ENCODE data around the gene OXLD1. TPM values are rescaled to one million over a fixed set of nuclear protein-coding genes. Genes with fewer than 3 reads are reported as not detected.

Gene OXLD1
- total RNA-seq, 1 donor from 2014 or later = 24.7 TPM

DNA sequence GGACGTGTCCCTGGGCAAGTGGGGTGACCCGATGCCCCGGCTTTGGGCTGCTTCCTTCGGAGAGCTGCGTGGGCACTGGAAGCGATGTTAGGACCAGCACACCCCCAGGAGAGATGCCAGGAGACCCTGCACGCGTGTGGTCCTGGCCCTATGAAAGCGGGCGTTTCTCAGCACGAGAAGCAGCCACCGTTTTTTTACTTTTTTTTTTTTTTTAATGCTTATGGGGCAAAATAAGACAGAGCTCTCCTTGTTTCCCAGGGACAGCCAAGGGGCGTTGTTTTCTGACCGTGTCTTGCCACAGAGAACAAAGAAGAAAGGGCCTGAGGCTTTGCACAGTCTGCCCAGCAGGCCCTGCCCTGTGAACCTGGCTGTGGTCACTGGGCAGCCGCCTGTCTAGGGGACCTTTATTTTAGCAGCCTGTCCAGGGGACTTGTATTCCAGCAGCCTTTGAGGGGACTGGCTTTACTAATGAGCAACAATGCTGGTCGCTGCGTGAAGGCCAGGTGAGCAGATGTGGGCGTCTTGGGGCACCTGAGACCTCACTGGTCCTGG is 46.7 kb upstream of the OXLD1 start:
- no peak for DNase-seq
- Mint-ChIP-seq H3K9me3 (ENCODE audit: unreplicated experiment) (peaks cover 7% of the 10 kb centered on the region), H3K4me3 (ENCODE audit: unreplicated experiment) (peak overlapping the region; percentile 95), H3K4me1 (ENCODE audit: low read depth, unreplicated experiment) (peaks cover 10% of the 10 kb centered on the region), H3K27me3 (ENCODE audit: unreplicated experiment) (peaks cover 10% of the 10 kb centered on the region), H3K36me3 (ENCODE audit: unreplicated experiment) (no peaks in the 10 kb centered on the region), H3K27ac (ENCODE audit: unreplicated experiment) (peak overlapping the region; percentile 98)
- TF ChIP-seq, protein P1, sequence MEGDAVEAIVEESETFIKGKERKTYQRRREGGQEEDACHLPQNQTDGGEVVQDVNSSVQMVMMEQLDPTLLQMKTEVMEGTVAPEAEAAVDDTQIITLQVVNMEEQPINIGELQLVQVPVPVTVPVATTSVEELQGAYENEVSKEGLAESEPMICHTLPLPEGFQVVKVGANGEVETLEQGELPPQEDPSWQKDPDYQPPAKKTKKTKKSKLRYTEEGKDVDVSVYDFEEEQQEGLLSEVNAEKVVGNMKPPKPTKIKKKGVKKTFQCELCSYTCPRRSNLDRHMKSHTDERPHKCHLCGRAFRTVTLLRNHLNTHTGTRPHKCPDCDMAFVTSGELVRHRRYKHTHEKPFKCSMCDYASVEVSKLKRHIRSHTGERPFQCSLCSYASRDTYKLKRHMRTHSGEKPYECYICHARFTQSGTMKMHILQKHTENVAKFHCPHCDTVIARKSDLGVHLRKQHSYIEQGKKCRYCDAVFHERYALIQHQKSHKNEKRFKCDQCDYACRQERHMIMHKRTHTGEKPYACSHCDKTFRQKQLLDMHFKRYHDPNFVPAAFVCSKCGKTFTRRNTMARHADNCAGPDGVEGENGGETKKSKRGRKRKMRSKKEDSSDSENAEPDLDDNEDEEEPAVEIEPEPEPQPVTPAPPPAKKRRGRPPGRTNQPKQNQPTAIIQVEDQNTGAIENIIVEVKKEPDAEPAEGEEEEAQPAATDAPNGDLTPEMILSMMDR (IDR thresholded peaks at IDR 0.05; ENCODE audit: partially characterized antibody, unreplicated experiment) = no peak

GRCh38 chr17:81712468-81713003 is 46.1 kb upstream of the OXLD1 start:
- Mint-ChIP-seq H3K27me3 (ENCODE audit: unreplicated experiment) (peaks cover 10% of the 10 kb centered on the region), H3K27ac (ENCODE audit: unreplicated experiment) (peak overlapping the region; percentile 98), H3K4me3 (ENCODE audit: unreplicated experiment) (peak overlapping the region; percentile 95), H3K36me3 (ENCODE audit: unreplicated experiment) (no peaks in the 10 kb centered on the region), H3K9me3 (ENCODE audit: unreplicated experiment) (peaks cover 6% of the 10 kb centered on the region), H3K4me1 (ENCODE audit: low read depth, unreplicated experiment) (peaks cover 10% of the 10 kb centered on the region)
- peak; percentile 68 for DNase-seq
- TF ChIP-seq, protein P1 (IDR thresholded peaks at IDR 0.05; ENCODE audit: partially characterized antibody, unreplicated experiment) = no peak

DNA sequence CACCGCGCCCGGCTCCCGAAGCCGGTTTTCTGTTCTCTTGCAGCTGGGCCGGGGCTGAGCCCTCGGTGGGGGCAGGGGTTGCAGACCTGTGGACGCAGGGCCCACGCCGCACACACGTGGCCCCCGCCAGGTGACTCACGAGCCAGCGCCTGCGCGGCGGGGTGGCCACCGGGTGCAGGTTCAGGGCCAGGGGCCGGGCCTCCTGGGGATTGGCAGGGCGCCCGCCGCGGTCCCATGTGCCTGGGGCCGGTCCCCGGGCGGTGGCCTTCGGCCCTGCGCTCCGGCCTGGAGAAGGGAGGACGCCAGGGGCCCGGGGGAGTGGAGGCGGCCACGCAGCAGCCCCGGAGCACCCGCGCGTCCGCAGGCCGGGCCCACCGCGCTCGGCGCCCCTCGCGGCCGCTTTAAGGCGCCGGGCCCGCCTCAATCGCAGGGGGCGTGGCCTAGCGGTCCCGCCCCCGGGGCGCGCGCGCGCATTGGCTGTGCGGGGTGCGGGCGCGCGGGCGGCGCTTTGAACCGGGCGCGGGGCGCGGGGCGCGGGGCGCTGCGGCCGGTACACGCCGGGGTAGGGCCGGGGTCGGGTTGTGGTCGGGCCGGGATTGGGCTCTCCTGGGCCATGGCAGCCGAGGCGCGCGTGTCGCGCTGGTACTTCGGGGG is 45.5 kb upstream of the OXLD1 start, which contains the start of gene SLC25A10:
Gene SLC25A10 (plus strand): TSS at position 471 of the 654 bp plus-strand sequence. CDS start 143 bp downstream, at position 614.
- peak within 1 kb of the TSS; percentile 95 for H3K4me3 Mint-ChIP-seq (ENCODE audit: unreplicated experiment)
- H3K27ac Mint-ChIP-seq (ENCODE audit: unreplicated experiment) = peak within 1 kb of the TSS; percentile 98

DNA sequence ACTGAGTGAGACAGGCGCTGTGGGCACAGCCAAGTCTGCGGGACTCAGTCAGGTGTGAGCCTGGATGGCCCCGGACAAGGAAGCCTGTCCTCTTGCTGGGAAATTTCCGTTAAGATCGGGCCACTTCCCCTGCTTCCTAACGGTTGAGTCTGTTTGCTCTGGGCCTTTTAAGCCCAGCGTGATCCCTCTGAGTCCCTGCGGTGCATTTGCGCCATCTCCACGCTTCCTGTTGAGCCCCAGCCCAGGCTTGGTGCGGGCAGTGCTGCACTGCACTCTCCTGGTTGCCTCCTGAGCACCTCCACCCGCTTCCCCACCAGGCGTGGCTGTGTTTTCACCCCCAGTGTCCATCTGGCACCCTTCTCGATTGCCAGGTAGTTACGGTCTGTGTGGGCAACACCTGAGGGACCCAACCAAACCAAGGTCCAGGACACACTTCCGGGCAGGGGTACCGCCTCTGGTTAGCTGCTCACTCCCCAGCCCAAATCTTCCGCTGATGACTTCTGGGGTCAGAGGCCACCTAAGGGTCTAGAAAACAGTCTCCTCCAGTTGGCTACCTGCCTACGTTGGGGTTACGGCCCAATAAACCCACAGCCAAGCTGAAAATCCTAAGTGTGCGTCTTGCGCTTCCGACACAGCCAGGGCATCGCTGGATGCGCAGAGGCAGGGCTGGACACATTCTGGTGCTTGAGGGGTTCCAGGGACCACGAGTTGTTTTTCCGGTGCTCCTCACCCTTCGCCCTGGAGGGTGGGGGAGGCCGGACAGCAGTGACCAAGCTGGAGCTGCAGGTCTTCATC is 44.3 kb upstream of the OXLD1 start:
- Mint-ChIP-seq H3K9me3 (ENCODE audit: unreplicated experiment) (peaks cover 6% of the 10 kb centered on the region), H3K4me1 (ENCODE audit: low read depth, unreplicated experiment) (peaks cover 10% of the 10 kb centered on the region), H3K4me3 (ENCODE audit: unreplicated experiment) (peak overlapping the region; percentile 75), H3K36me3 (ENCODE audit: unreplicated experiment) (no peaks in the 10 kb centered on the region), H3K27ac (ENCODE audit: unreplicated experiment) (peak overlapping the region; percentile 68), H3K27me3 (ENCODE audit: unreplicated experiment) (peaks cover 12% of the 10 kb centered on the region)
- DNase-seq = no peak
- TF ChIP-seq, protein P1 (IDR thresholded peaks at IDR 0.05; ENCODE audit: partially characterized antibody, unreplicated experiment) = no peak

More for the DNA sequence above, 45.5 kb upstream of the OXLD1 start, which contains the start of gene SLC25A10:
- Mint-ChIP-seq H3K9me3 (ENCODE audit: unreplicated experiment) (peaks cover 6% of the 10 kb centered on the region), H3K4me1 (ENCODE audit: low read depth, unreplicated experiment) (peaks cover 10% of the 10 kb centered on the region), H3K27me3 (ENCODE audit: unreplicated experiment) (peaks cover 10% of the 10 kb centered on the region), H3K36me3 (ENCODE audit: unreplicated experiment) (no peaks in the 10 kb centered on the region)
- peak; percentile 81 for DNase-seq
- TF ChIP-seq, protein P1 (IDR thresholded peaks at IDR 0.05; ENCODE audit: partially characterized antibody, unreplicated experiment) = no peak
